Endothelial cell of umbilical vein (primary cell): ENCODE data around the gene NEUROG1. TPM values are rescaled to one million over a fixed set of nuclear protein-coding genes. Genes with fewer than 3 reads are reported as not detected.

Source experiments
- BruUV-seq: library from RNA; stranded (reverse); fragments of 400-500 nt; replicated peaks from 2 replicates; lab custom pipeline; 2021; lab: Mats Ljungman, UMichigan
- CTCF ChIA-PET: fragments of 300-600, 350-600 bp; sonication (Branson Sonifier 250); formaldehyde crosslinking; loops from one replicate; lab custom pipeline; 2021; ENCODE audit warnings: antibody characterized with exemption, inconsistent platforms; lab: Charles Lee
- POLR2A ChIA-PET: fragments of 300-600, 350-600 bp; sonication (Branson Sonifier 250); formaldehyde crosslinking; loops from one replicate; lab custom pipeline; 2021; ENCODE audit warnings: antibody characterized with exemption, inconsistent platforms; lab: Charles Lee
- DNase-seq: peaks from one replicate; pipeline ENCODE4 v3.0.0-alpha.2; 2011; ENCODE audit warnings: low read depth, low spot score
- FAIRE-seq: peaks from 2 replicates; lab custom pipeline; 2011; peaks lifted over from hg19 to GRCh38; lab: Jason Lieb, UNC
- H2AFZ ChIP-seq: 2 replicates; pipeline ENCODE4 v1.6.0; 2012; ENCODE audit warnings: low read depth, low read length, control low read depth, inconsistent platforms
- H3K27ac ChIP-seq: 2 replicates; pipeline ENCODE4 v1.5.1; 2011; ENCODE audit warnings: low read depth, mild to moderate bottlenecking, control low read depth, low read length, moderate library complexity; ENCODE audit not compliant: insufficient read depth
- H3K27me3 ChIP-seq, 2 experiments: 2 replicates each; pipeline versions ENCODE4 v1.6.0 to v1.6.1; 2011; ENCODE audit warnings: low read length in 2 of 2, mixed read lengths in 1 of 2; ENCODE audit not compliant: control insufficient read depth in 2 of 2, insufficient read depth in 2 of 2
- H3K36me3 ChIP-seq, 2 experiments: 2 replicates in 1 of 2; 3 replicates in 1 of 2; pipeline ENCODE4 v1.5.1; 2011; ENCODE audit warnings: low read length in 2 of 2, mild to moderate bottlenecking in 1 of 2, moderate library complexity in 1 of 2; ENCODE audit not compliant: control insufficient read depth in 2 of 2, insufficient read depth in 2 of 2; ENCODE audit errors: extremely low read depth in 1 of 2
- H3K4me1 ChIP-seq: 3 replicates; pipeline ENCODE4 v1.5.1; 2011; ENCODE audit warnings: mild to moderate bottlenecking, low read length; ENCODE audit not compliant: control insufficient read depth, insufficient read depth; ENCODE audit errors: extremely low read depth
- H3K4me2 ChIP-seq: 2 replicates; pipeline ENCODE4 v1.6.1; 2011; ENCODE audit warnings: low read length, control low read depth, mixed read lengths; ENCODE audit not compliant: insufficient read depth
- H3K4me3 ChIP-seq, 3 experiments: fragments of 200-600 bp in 1 of 3; sonication (generic), shearing (Covaris generic) in 1 of 3; replicated peaks in 1 of 3; 2 replicates each; pipeline ENCODE4 v1.5.1; 2011 to 2016; ENCODE audit warnings: control low read depth in 3 of 3, low read length in 3 of 3, mild to moderate bottlenecking in 2 of 3, inconsistent platforms in 1 of 3, low read depth in 1 of 3, moderate library complexity in 1 of 3; ENCODE audit not compliant: insufficient read depth in 1 of 3
- H3K79me2 ChIP-seq: 2 replicates; pipeline ENCODE4 v1.6.0; 2012; ENCODE audit warnings: low read length, inconsistent platforms; ENCODE audit not compliant: control insufficient read depth, insufficient read depth
- H3K9ac ChIP-seq: replicated peaks from 2 replicates; pipeline ENCODE3; 2011; ENCODE audit warnings: low read length, control low read depth; ENCODE audit not compliant: insufficient read depth; ENCODE audit errors: extremely low read depth
- H3K9me1 ChIP-seq: replicated peaks from 3 replicates; pipeline ENCODE4 v1.6.0; 2011; ENCODE audit warnings: mild to moderate bottlenecking, low read length; ENCODE audit not compliant: control insufficient read depth, insufficient read depth; ENCODE audit errors: extremely low read depth
- H3K9me3 ChIP-seq: replicated peaks from 2 replicates; pipeline ENCODE4 v1.5.1; 2012; ENCODE audit warnings: low read length, inconsistent platforms; ENCODE audit not compliant: control insufficient read depth, insufficient read depth
- H4K20me1 ChIP-seq: replicated peaks from 2 replicates; pipeline ENCODE3; 2011; ENCODE audit warnings: mild to moderate bottlenecking, low read length; ENCODE audit not compliant: control insufficient read depth, insufficient read depth; ENCODE audit errors: extremely low read depth
- EZH2 ChIP-seq: IDR thresholded peaks from 2 replicates; pipeline ENCODE4 v1.6.1; 2012; ENCODE audit warnings: borderline replicate concordance, low read depth, mild to moderate bottlenecking, moderate library complexity, low read length, inconsistent platforms; ENCODE audit not compliant: severe bottlenecking
- GATA2 ChIP-seq: IDR thresholded peaks from 2 replicates; pipeline ENCODE4 v1.7.0; 2011; ENCODE audit warnings: low read depth, mild to moderate bottlenecking, moderate library complexity, mixed read lengths, low read length; ENCODE audit not compliant: insufficient read length, insufficient read depth
- MAX ChIP-seq: IDR thresholded peaks from 2 replicates; pipeline ENCODE4 v1.6.1; 2011; ENCODE audit not compliant: insufficient read depth, insufficient read length
- POLR2AphosphoS5 ChIP-seq: IDR thresholded peaks from 2 replicates; pipeline ENCODE4 v1.6.1; 2012; ENCODE audit warnings: low read depth, mild to moderate bottlenecking, control low read depth, low read length, moderate library complexity; ENCODE audit not compliant: insufficient read depth
- dilution Hi-C: fragments of 300-500 bp; cut with MboI; formaldehyde crosslinking; loops from one replicate; pipeline ENCODE4 v1.15.0; 2019; ENCODE audit warnings: low sequenced_read_pairs; ENCODE audit not compliant: extremely low pct_ligation_motif_present
- intact Hi-C: fragments of 100-400 bp; cut with micrococcal nuclease; formaldehyde crosslinking; loops from one replicate; pipeline ENCODE4 v1.10.0; 2022
- polyA plus RNA-seq, 4 experiments: library from polyadenylated mRNA; depleted of rRNA in 3 of 4; stranded (reverse) in 3 of 4; unstranded in 1 of 4; fragments of >200 nt; gene quantifications; 2 replicates each; pipeline versions ENCODE4 v1.2.1 to v1.2.3, GENCODE V29; 2011 to 2012; ENCODE audit warnings: missing spikeins in 1 of 4
- total RNA-seq: library from RNA; stranded (reverse); gene quantifications from 2 replicates; pipeline ENCODE4 v1.2.3, GENCODE V29; 2021

Gene NEUROG1
- total and polyA plus RNA-seq, 2 donors (not counting 3 experiments of a cell fraction or from before 2014, with no cell fraction given), result not detected

DNA sequence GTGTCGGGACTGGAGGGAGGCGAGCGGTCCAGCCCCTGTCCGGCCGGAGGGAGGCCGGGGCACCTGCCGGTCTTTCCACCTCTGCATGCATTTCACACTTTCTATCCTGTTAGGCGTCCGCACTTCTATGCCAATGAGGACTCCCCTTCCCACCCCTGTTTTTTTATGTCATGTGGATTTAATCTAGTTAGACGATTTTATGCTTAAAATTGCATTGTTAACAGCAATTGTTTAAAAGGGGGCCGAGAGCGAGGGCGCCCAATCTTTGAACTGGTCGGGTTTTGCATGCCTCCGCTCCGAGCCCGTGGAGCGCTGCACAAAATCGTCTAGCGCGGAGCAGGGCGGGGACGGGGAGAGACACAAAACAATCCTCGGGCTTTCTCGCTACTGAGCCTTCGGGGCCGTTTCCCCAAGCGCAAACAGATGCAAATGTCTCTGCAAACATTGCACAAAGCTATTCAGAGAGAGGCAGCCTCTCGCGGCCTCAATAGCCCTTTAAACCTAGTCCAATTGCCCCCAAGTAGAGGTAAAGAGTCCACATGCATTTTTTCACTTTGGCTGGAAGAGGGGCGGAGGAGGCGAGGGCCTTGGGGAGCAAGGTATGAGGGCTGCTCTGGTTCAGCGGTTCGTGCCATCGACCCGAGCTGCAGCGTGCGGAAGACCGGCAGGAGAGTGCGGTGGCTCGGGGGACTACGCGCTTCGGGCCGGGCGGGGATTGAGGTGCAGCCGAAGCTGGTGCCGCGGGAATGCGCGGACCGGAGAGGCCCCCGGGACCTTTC is 46.1 kb downstream of the NEUROG1 start:
- Histone ChIP-seq H4K20me1 (no peaks in the 10 kb centered on the region), H2AFZ (no peak overlapping the region), H3K4me1 (peaks cover 3% of the 10 kb centered on the region), H3K4me2 (no peak overlapping the region), H3K27ac (no peak overlapping the region), H3K79me2 (no peaks in the 10 kb centered on the region), H3K4me3 (no peak overlapping the region), H3K9ac (no peak overlapping the region), H3K9me1 (no peaks in the 10 kb centered on the region), H3K9me3 (no peaks in the 10 kb centered on the region), H3K27me3 (peaks cover 70 to 77% of the 10 kb centered on the region in 2 experiments), H3K36me3 (no peaks in the 10 kb centered on the region)
- DNase-seq (no peak), FAIRE-seq (no peak)
- ChIA-PET CTCF (interaction anchor here (1.4 to 1.8 kb wide), 3 partner anchors 10 to 76 kb away, joined by 4 to 5 read pairs (median 4); no protein-coding TSS in a partner anchor), POLR2A (no interaction called here)
- no TSS peak for BruUV-seq
- intact Hi-C loops, result no loop called here
- no peak for TF ChIP-seq POLR2AphosphoS5
- TF ChIP-seq GATA2, result no peak
- peak; percentile 26 for TF ChIP-seq EZH2
- dilution Hi-C loops, result no loop called here

DNA sequence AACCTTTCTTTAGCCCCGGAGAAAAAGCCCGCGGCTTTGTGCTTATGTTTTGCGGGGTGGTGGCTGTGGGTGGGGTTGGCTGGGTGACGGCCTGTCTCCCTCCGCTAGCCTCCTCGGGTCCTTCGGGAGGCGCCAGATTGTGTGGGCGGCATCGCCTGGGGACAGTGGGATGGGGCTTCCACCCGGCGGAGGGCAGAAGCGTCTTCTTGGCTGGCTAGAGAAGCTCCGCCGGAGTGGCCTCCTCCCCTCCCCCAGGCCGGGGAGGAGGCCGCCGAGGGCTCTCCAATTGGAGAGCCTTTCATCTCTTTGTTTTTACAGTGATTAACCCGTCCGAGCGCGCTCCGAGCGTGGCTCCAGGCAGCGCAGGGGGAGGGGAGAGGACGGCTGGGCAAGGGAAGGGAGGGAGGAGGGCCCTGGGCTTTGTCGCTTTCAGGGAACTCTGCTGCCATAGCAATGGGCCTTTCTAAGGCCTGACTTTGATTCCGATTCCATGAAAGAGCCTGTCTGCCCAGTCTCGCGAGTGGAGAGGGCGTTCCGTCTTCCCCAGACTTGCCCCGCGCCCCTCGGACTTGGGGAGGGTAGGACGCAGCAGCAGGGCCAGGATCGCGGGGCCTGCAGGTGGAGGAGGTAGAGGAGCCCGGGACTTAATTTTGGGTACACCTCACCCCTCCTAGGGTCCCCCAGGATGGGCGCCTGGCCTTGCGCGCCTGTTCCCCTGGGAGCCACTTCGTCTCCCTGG is 46.9 kb downstream of the NEUROG1 start:
- H3K9me1 ChIP-seq, result no peaks in the 10 kb centered on the region
- H3K9me3 ChIP-seq, result no peaks in the 10 kb centered on the region
- no TSS peak for BruUV-seq
- H3K4me1 ChIP-seq, result peaks cover 3% of the 10 kb centered on the region
- H4K20me1 ChIP-seq, result no peaks in the 10 kb centered on the region
- H3K27ac ChIP-seq, result no peak overlapping the region
- ChIA-PET POLR2A (no interaction called here), CTCF (interaction anchor here (1.4 to 2.6 kb wide), 3 partner anchors 9 to 77 kb away, joined by 4 to 23 read pairs (median 5); no protein-coding TSS in a partner anchor)
- TF ChIP-seq EZH2 (peak; percentile 16), MAX (no peak)
- no peaks in the 10 kb centered on the region for H3K79me2 ChIP-seq
- H3K9ac ChIP-seq, result no peak overlapping the region
- FAIRE-seq (no peak), DNase-seq (peak; percentile 11)
- H3K36me3 ChIP-seq, result no peaks in the 10 kb centered on the region
- no peak overlapping the region for H3K4me3 ChIP-seq
- H2AFZ ChIP-seq, result peak overlapping the region; percentile 24
- H3K4me2 ChIP-seq, result no peak overlapping the region
- peaks cover 70 to 71% of the 10 kb centered on the region in 2 experiments for H3K27me3 ChIP-seq
- dilution Hi-C loops (no loop called here), intact Hi-C loops (no loop called here)
